Loucy (cell line): ENCODE measurements around the gene ALCAM.

Source experiments
- H2AFZ ChIP-seq: fragments of 200-600 bp; sonication (generic); 2 replicates; pipeline ENCODE4 v1.6.0; 2016; ENCODE audit warnings: antibody characterized with exemption, mild to moderate bottlenecking, low read length, moderate library complexity
- H3F3A ChIP-seq: fragments of 200-600 bp; 2 replicates; pipeline ENCODE4 v1.6.0; 2016; ENCODE audit warnings: antibody characterized with exemption, low read depth, mild to moderate bottlenecking
- H3K27me3 ChIP-seq: fragments of 200-600 bp; sonication (generic); 2 replicates; pipeline ENCODE4 v1.6.1; 2014; ENCODE audit warnings: low read length, mild to moderate bottlenecking; ENCODE audit not compliant: insufficient read depth, poor library complexity, severe bottlenecking
- H3K36me3 ChIP-seq: fragments of 200-600 bp; sonication (generic); 2 replicates; pipeline ENCODE4 v1.6.1; 2016; ENCODE audit warnings: low read length; ENCODE audit not compliant: insufficient read depth
- H3K4me1 ChIP-seq: fragments of 200-600 bp; sonication (generic); 2 replicates; pipeline ENCODE4 v1.5.1; 2014; ENCODE audit warnings: low read length, mild to moderate bottlenecking; ENCODE audit not compliant: insufficient read depth, poor library complexity, severe bottlenecking
- H3K4me2 ChIP-seq: fragments of 200-600 bp; sonication (generic); 2 replicates; pipeline ENCODE4 v1.6.0; 2014; ENCODE audit warnings: antibody characterized with exemption, low read length, low read depth, mild to moderate bottlenecking; ENCODE audit not compliant: poor library complexity, severe bottlenecking
- H3K4me3 ChIP-seq: fragments of 200-600 bp; sonication (generic); 2 replicates; pipeline ENCODE4 v1.5.1; 2014; ENCODE audit warnings: low read length, mild to moderate bottlenecking, mixed read lengths; ENCODE audit not compliant: poor library complexity, severe bottlenecking
- H3K79me2 ChIP-seq: fragments of 200-600 bp; sonication (generic); 2 replicates; pipeline ENCODE4 v1.6.1; 2014; ENCODE audit warnings: low read length; ENCODE audit not compliant: insufficient read depth
- H3K9ac ChIP-seq: fragments of 200-600 bp; sonication (generic); 2 replicates; pipeline ENCODE4 v1.6.0; 2014; ENCODE audit warnings: mild to moderate bottlenecking, low read depth, low read length, moderate library complexity; ENCODE audit not compliant: poor library complexity, severe bottlenecking
- H3K9me2 ChIP-seq: fragments of 200-600 bp; sonication (generic); replicated peaks from 2 replicates; pipeline ENCODE4 v1.6.1; 2016; ENCODE audit warnings: low read depth, low read length, mixed read lengths
- H3K9me3 ChIP-seq: fragments of 200-600 bp; sonication (generic); 2 replicates; pipeline ENCODE4 v1.6.1; 2014; ENCODE audit warnings: mild to moderate bottlenecking, antibody characterized with exemption, low read length, low read depth; ENCODE audit not compliant: insufficient read depth
- H4K20me1 ChIP-seq: fragments of 200-600 bp; sonication (generic); 2 replicates; pipeline ENCODE4 v1.6.0; 2014; ENCODE audit warnings: antibody characterized with exemption, low read length, mild to moderate bottlenecking; ENCODE audit not compliant: insufficient read depth, poor library complexity, severe bottlenecking
- CTCF ChIP-seq: fragments of 200-600 bp; sonication (generic); conservative IDR thresholded peaks from 2 replicates; pipeline ENCODE4 v1.5.1; 2014; ENCODE audit warnings: mild to moderate bottlenecking, antibody characterized with exemption, low read length
- EZH2phosphoT487 ChIP-seq: fragments of 200-600 bp; IDR thresholded peaks from 2 replicates; pipeline ENCODE4 v1.6.1; 2018; ENCODE audit warnings: antibody characterized with exemption, mild to moderate bottlenecking, moderate library complexity, borderline replicate concordance

The ALCAM gene

GRCh38 chr3:105619651-105620050 is 252.9 kb downstream of the ALCAM start:
- Histone ChIP-seq H3K27me3 (no peaks in the 10 kb centered on the region), H3K4me2 (no peak overlapping the region), H2AFZ (no peak overlapping the region), H3K79me2 (no peaks in the 10 kb centered on the region), H3K9me2 (no peaks in the 10 kb centered on the region), H3F3A (no peaks in the 10 kb centered on the region), H3K36me3 (no peaks in the 10 kb centered on the region), H3K9me3 (no peaks in the 10 kb centered on the region), H4K20me1 (no peaks in the 10 kb centered on the region), H3K9ac (no peak overlapping the region), H3K4me3 (no peak overlapping the region), H3K4me1 (no peaks in the 10 kb centered on the region)
- no peak for TF ChIP-seq CTCF

DNA sequence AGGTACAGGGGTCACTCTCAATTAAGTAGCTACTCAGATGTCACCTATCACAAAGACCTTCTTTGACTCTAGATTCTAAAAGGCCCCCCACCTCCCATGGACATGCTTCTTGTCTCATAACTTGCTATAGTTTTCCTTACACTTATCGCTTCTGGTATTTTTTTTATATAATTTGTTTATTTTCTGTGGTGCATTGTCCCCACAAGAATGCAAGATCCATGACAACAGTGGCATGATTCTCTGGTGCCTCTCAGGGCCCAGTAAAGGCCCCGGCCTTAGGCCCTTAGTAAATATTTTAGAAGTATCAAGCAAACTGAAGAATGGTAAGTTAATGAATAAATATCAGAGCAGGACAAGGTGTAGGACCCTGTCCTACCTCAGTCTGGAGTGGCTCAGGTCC is 253.5 kb downstream of the ALCAM start:
- no peak overlapping the region for H3K4me2 ChIP-seq
- no peaks in the 10 kb centered on the region for H3K9me2 ChIP-seq
- no peak overlapping the region for H3K9ac ChIP-seq

DNA sequence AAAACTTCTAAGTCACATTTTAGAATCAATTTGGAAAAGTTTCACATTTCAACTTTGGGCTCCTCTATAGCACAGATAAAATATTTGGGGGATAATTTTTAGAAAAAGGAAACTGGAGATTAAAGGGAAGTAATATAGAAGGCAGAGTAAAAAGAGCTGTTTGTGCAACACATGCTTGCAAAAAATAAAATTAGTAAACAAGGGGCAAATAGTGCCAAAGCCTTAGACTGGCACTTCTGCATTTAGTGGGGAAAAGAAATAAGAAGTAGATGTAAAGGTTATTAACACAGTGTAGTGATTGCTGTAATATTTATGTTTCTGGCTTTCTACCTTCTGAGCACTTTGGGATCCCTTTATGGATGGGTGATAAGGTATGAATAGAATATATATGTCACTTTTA is 255.5 kb downstream of the ALCAM start:
- Histone ChIP-seq H3K36me3 (no peaks in the 10 kb centered on the region), H3K79me2 (no peaks in the 10 kb centered on the region), H3K27me3 (no peaks in the 10 kb centered on the region), H3K9me3 (no peaks in the 10 kb centered on the region), H3K4me3 (no peak overlapping the region), H3K9me2 (no peaks in the 10 kb centered on the region), H3F3A (no peaks in the 10 kb centered on the region), H3K9ac (no peak overlapping the region), H2AFZ (no peak overlapping the region), H3K4me2 (no peak overlapping the region), H3K4me1 (no peaks in the 10 kb centered on the region), H4K20me1 (no peaks in the 10 kb centered on the region)
- TF ChIP-seq CTCF (no peak), EZH2phosphoT487 (no peak)

More for the DNA sequence above, 253.5 kb downstream of the ALCAM start:
- no peaks in the 10 kb centered on the region for H3K27me3 ChIP-seq
- no peaks in the 10 kb centered on the region for H3K79me2 ChIP-seq
- no peaks in the 10 kb centered on the region for H3K36me3 ChIP-seq
- H3K4me3 ChIP-seq, result no peak overlapping the region
- no peak overlapping the region for H2AFZ ChIP-seq
- no peaks in the 10 kb centered on the region for H3K4me1 ChIP-seq
- H4K20me1 ChIP-seq, result no peaks in the 10 kb centered on the region
- no peaks in the 10 kb centered on the region for H3F3A ChIP-seq
- TF ChIP-seq CTCF (no peak), EZH2phosphoT487 (no peak)
- no peaks in the 10 kb centered on the region for H3K9me3 ChIP-seq
